GM03348 (cell line): ENCODE measurements around the gene ROBO1.
A peak's percentile ranks its signal among the peaks of the same experiment; 100 is the strongest.
"Not testable (repeated sequence)": the region's sequence is repeated elsewhere in the genome, so short reads cannot be mapped to it uniquely, and the experiment has no call there.

ENCODE experiments used
- DNase-seq: peaks from one replicate; pipeline ENCODE4 v3.0.0; 2012; ENCODE audit warnings: low spot score

Gene ROBO1

GRCh38 chr3:78689378-78689777 is 1078.4 kb downstream of the ROBO1 start:
- DNase-seq, result no peak

GRCh38 chr3:78687520-78687919 is 1080.3 kb downstream of the ROBO1 start:
- no peak for DNase-seq

GRCh38 chr3:78683284-78683683 is 1084.5 kb downstream of the ROBO1 start:
- no peak for DNase-seq

GRCh38 chr3:78675119-78675805 is 1092.5 kb downstream of the ROBO1 start:
- DNase-seq, result not testable (repeated sequence)

- no peak for DNase-seq
Measured at GRCh38 chr3:78670746-78671145, 1097.1 kb downstream of the ROBO1 start.

- no peak for DNase-seq
Measured at GRCh38 chr3:78670094-78670493, 1097.7 kb downstream of the ROBO1 start.

- DNase-seq, result no peak
Measured at GRCh38 chr3:78668302-78668701, 1099.5 kb downstream of the ROBO1 start.

- DNase-seq, result peak; percentile 22
Measured at GRCh38 chr3:78666470-78666800, 1101.4 kb downstream of the ROBO1 start.

GRCh38 chr3:78665776-78666469 is 1101.9 kb downstream of the ROBO1 start:
- DNase-seq, result no peak

- no peak for DNase-seq
Measured at GRCh38 chr3:78665101-78665500, 1102.7 kb downstream of the ROBO1 start.

- peak; percentile 27 for DNase-seq
Measured at GRCh38 chr3:78660957-78661356, 1106.8 kb downstream of the ROBO1 start.

GRCh38 chr3:78659386-78659987 is 1108.3 kb downstream of the ROBO1 start:
- peak; percentile 27 for DNase-seq

GRCh38 chr3:78647726-78648125 is 1120.1 kb downstream of the ROBO1 start:
- DNase-seq, result no peak

- peak; percentile 54 for DNase-seq
Measured at GRCh38 chr3:78645628-78646310, 1122.0 kb downstream of the ROBO1 start.

- no peak for DNase-seq
Measured at GRCh38 chr3:78644847-78645246, 1123.0 kb downstream of the ROBO1 start.

GRCh38 chr3:78642226-78643035 is 1125.4 kb downstream of the ROBO1 start:
- DNase-seq, result no peak

- no peak for DNase-seq
Measured at GRCh38 chr3:78641703-78642102, 1126.1 kb downstream of the ROBO1 start.

GRCh38 chr3:78634316-78634715 is 1133.5 kb downstream of the ROBO1 start:
- no peak for DNase-seq

GRCh38 chr3:78633626-78634025 is 1134.2 kb downstream of the ROBO1 start:
- peak; percentile 2 for DNase-seq

- DNase-seq, result no peak
Measured at GRCh38 chr3:78632925-78633553, 1134.8 kb downstream of the ROBO1 start.

- DNase-seq, result no peak
Measured at GRCh38 chr3:78629544-78629943, 1138.3 kb downstream of the ROBO1 start.
